NB4 (cell line): ENCODE results near the gene CIB4.

Experiments used
- MYC ChIP-seq: IDR thresholded peaks from 2 replicates; pipeline ENCODE4 v1.6.1; 2011; ENCODE audit warnings: low read depth, low read length
- POLR2A ChIP-seq: IDR thresholded peaks from 2 replicates; pipeline ENCODE4 v1.6.1; 2011; ENCODE audit warnings: mild to moderate bottlenecking; ENCODE audit not compliant: insufficient read length; ENCODE audit errors: extremely low read depth
- TF ChIP-seq, protein P1 (sequence below): IDR thresholded peaks from one replicate; pipeline ENCODE4 v1.5.1; 2012; ENCODE audit warnings: low read depth, low read length
- TF ChIP-seq, protein P2 (sequence below): IDR thresholded peaks from 2 replicates; pipeline ENCODE4 v1.6.1; 2011; ENCODE audit warnings: low read depth, low read length

DNA sequence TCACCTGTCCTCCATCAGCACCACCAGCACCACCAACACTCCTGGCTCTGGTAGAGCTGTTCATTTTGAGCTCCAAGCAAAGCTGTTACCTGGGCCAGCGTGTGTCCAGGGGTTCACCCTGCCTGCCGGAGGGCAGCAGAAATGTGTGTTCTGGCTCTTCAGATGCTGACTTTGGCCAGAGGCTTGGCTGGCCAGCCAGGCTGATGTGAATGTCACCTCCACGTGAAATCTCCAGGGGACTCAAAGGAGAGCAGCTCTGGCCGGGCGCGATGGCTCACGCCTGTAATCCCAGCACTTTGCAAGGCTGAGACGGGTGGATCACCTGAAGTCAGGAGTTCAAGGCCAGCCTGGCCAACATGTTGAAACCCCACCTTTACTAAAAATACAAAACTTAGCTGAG, 33.5 kb downstream of the CIB4 start:
- TF ChIP-seq, protein P1, sequence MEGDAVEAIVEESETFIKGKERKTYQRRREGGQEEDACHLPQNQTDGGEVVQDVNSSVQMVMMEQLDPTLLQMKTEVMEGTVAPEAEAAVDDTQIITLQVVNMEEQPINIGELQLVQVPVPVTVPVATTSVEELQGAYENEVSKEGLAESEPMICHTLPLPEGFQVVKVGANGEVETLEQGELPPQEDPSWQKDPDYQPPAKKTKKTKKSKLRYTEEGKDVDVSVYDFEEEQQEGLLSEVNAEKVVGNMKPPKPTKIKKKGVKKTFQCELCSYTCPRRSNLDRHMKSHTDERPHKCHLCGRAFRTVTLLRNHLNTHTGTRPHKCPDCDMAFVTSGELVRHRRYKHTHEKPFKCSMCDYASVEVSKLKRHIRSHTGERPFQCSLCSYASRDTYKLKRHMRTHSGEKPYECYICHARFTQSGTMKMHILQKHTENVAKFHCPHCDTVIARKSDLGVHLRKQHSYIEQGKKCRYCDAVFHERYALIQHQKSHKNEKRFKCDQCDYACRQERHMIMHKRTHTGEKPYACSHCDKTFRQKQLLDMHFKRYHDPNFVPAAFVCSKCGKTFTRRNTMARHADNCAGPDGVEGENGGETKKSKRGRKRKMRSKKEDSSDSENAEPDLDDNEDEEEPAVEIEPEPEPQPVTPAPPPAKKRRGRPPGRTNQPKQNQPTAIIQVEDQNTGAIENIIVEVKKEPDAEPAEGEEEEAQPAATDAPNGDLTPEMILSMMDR, result no peak
- TF ChIP-seq POLR2A (no peak), MYC (no peak)
- TF ChIP-seq, protein P2, sequence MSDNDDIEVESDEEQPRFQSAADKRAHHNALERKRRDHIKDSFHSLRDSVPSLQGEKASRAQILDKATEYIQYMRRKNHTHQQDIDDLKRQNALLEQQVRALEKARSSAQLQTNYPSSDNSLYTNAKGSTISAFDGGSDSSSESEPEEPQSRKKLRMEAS, result no peak
